Spleen (tissue), 11 donors: ENCODE measurements around the gene POLR1H. TPM values are rescaled to one million over a fixed set of nuclear protein-coding genes. Genes with fewer than 3 reads are reported as not detected.

Experiments used
- DNase-seq: peaks from one replicate; pipeline ENCODE4 v3.0.0-alpha.2; 2020
- H3K27ac ChIP-seq, 8 donors: fragments of 200-600 bp; sonication (generic) in 7 of 8; 1 replicate in 4 of 8; 2 replicates in 4 of 8; pipeline versions ENCODE4 v1.5.0 to v1.8.0; 2016 to 2021; ENCODE audit warnings: inconsistent platforms in 4 of 8, mild to moderate bottlenecking in 4 of 8, moderate library complexity in 1 of 8
- H3K27me3 ChIP-seq, 7 donors: fragments of 200-600 bp; sonication (generic) in 6 of 7; replicated peaks in 1 of 7; 1 replicate in 4 of 7; 2 replicates in 3 of 7; pipeline versions ENCODE4 v1.5.0 to v1.8.0; 2016 to 2021; ENCODE audit warnings: inconsistent platforms in 3 of 7, mild to moderate bottlenecking in 1 of 7
- H3K36me3 ChIP-seq, 6 donors: fragments of 200-600 bp; sonication (generic) in 5 of 6; 1 replicate in 4 of 6; 2 replicates in 2 of 6; pipeline versions ENCODE4 v1.5.0 to v1.8.0; 2016 to 2021; ENCODE audit warnings: inconsistent platforms in 2 of 6
- H3K4me1 ChIP-seq, 6 donors: fragments of 200-600 bp; sonication (generic) in 5 of 6; 1 replicate in 3 of 6; 2 replicates in 3 of 6; pipeline versions ENCODE4 v1.5.0 to v1.8.0; 2016 to 2021; ENCODE audit warnings: inconsistent platforms in 3 of 6
- H3K4me3 ChIP-seq, 8 donors: fragments of 200-600 bp; sonication (generic) in 7 of 8; 1 replicate in 4 of 8; 2 replicates in 4 of 8; pipeline versions ENCODE4 v1.5.0 to v1.8.0; 2016 to 2021; ENCODE audit warnings: inconsistent platforms in 4 of 8, mild to moderate bottlenecking in 4 of 8, moderate library complexity in 2 of 8
- H3K9me3 ChIP-seq, 8 donors: fragments of 200-600 bp; sonication (generic) in 7 of 8; 1 replicate in 4 of 8; 2 replicates in 4 of 8; pipeline versions ENCODE4 v1.5.0 to v1.8.0; 2016 to 2021; ENCODE audit warnings: inconsistent platforms in 4 of 8
- POLR2A ChIP-seq, 3 donors: fragments of 450-650 bp; IDR thresholded peaks; one replicate each; pipeline ENCODE4 v1.5.1; 2017; ENCODE audit warnings: antibody characterized with exemption in 3 of 3, mild to moderate bottlenecking in 1 of 3
- POLR2AphosphoS5 ChIP-seq, 3 donors: sonication (generic); formaldehyde crosslinking; IDR thresholded peaks; one replicate each; pipeline ENCODE4 v1.5.1; 2017; ENCODE audit warnings: antibody characterized with exemption in 3 of 3
- WGBS, 5 donors: extraction: QIAGEN DNeasy Blood & Tissue Kit in 3 of 5; methylation state at CpG; one replicate each; pipeline versions ENCODE4 v1.1.5 to v1.1.7; 2013 to 2018; 5-methylcytosine and 5-hydroxymethylcytosine counted together
- intact Hi-C: fragments of 100-400 bp; cut with DNase I; formaldehyde crosslinking; loops from one replicate; pipeline ENCODE4 v1.15.0; 2023; ENCODE audit warnings: low total_unique reads
- polyA plus RNA-seq, 3 donors: library from polyadenylated mRNA; stranded (reverse); fragments of 200-250 nt; gene quantifications; one replicate each; pipeline ENCODE4 v1.2.1, GENCODE V29; 2013
- total RNA-seq, 7 donors: library from RNA; depleted of rRNA in 3 of 7; stranded (reverse); fragments of >200 nt in 3 of 7; fragmentation: NEBNext Ultra II Directional in 4 of 7; extraction: Animal tissue kit (Norgen Biotek cat#: 25700) in 4 of 7; gene quantifications; one replicate each; pipeline versions ENCODE4 v1.1.0 to v1.2.1, GENCODE V29; 2016 to 2021
- TF ChIP-seq, protein P1 (sequence below), 11 experiments: fragments of 200-600 bp in 7 of 11; fragments of 450-650 bp in 4 of 11; sonication (generic) in 4 of 11; IDR thresholded peaks in 8 of 11; conservative IDR thresholded peaks in 3 of 11; 1 replicate in 7 of 11; 2 replicates in 4 of 11; pipeline versions ENCODE4 v1.4.0 to v1.8.0; 2016 to 2021; ENCODE audit warnings: antibody characterized with exemption in 11 of 11, inconsistent platforms in 4 of 11, mild to moderate bottlenecking in 1 of 11
- donor health status: healthy with polysubstance abuse.
- donor health status: DM: no; HTN: no; CAD: no; lungs with moderate emphysema.
- donor health status: DM: no; HTN: no; CAD: no.
- donor health status: Bipolar disorder and iron deficiency.
- donor health status: healthy.
- donor health status: DM: no; HTN: no; CAD: no.
- donor health status: DM: yes; HTN: yes; CAD: no.

Gene POLR1H
- total and polyA plus RNA-seq, 10 donors = 21.0 to 78.6 (median 27.2) TPM

DNA sequence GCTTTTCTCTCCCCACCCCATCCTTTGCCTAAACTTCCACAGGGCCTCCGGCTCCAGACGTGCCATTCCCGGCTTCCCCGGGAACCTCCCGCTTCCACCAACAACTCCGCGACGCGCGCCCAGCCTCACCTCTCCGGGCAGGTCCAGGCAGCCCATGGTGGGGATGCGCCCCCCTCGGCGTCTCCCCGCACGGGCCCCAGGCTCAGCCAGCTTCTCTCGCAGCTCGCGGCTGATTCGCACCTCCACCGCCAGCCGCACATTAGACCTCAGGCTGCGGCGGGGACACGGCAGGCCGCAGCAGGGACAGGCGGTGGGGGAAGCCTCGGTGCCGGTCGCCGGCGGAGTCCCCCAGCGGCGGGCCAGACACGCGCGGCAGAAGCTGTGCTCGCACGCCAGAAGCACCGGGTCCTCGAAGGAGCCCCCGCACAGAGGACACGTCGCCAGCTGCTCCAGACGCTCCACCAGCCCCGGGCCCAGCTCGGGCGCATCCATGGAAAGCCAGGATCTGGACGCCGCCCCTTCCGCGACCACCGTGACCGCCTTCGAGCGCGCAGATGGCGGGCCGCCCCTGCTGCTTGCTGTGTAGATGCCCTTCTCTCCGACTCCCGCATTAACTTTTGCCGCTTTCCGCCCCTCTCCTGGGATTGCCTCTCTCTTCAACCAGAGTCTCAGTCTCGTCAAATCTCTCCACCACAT, 14.2 kb downstream of the POLR1H start, which contains the start of gene RNF39:
TSS of gene RNF39 (minus strand) at position 676 of the 696 bp plus-strand sequence. CDS start at position 492, 184 bp downstream.
- peaks cover 15 to 37% (median 24%) of the 10 kb centered on the region in 6 donors for H3K4me1 ChIP-seq
- peaks cover 7 to 89% (median 52%) of the 10 kb centered on the region in 7 donors for H3K27me3 ChIP-seq
- TF ChIP-seq, protein P1, sequence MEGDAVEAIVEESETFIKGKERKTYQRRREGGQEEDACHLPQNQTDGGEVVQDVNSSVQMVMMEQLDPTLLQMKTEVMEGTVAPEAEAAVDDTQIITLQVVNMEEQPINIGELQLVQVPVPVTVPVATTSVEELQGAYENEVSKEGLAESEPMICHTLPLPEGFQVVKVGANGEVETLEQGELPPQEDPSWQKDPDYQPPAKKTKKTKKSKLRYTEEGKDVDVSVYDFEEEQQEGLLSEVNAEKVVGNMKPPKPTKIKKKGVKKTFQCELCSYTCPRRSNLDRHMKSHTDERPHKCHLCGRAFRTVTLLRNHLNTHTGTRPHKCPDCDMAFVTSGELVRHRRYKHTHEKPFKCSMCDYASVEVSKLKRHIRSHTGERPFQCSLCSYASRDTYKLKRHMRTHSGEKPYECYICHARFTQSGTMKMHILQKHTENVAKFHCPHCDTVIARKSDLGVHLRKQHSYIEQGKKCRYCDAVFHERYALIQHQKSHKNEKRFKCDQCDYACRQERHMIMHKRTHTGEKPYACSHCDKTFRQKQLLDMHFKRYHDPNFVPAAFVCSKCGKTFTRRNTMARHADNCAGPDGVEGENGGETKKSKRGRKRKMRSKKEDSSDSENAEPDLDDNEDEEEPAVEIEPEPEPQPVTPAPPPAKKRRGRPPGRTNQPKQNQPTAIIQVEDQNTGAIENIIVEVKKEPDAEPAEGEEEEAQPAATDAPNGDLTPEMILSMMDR (IDR thresholded peaks at IDR 0.05 in 8 of 11, conservative IDR thresholded peaks at IDR 0.05 in 3 of 11) = no peak
- peak in 1 of 3 donors; percentile 35 for TF ChIP-seq POLR2AphosphoS5 (IDR thresholded peaks at IDR 0.05)
- DNase-seq = no peak
- H3K4me3 ChIP-seq = peak within 1 kb of the TSS in 4 of 8 donors; percentile 7 to 57 (median 12)
- H3K36me3 ChIP-seq = peaks cover 0 to 12% (median 2%) of the 10 kb centered on the region in 6 donors
- no peaks in the 10 kb centered on the region for H3K9me3 ChIP-seq
- WGBS, 5 donors = 2 to 6% (median 3%) methylated on average over 38 to 64 of the region's 64 CpGs
- intact Hi-C loops = no loop called here
- no peak within 1 kb of the TSS for H3K27ac ChIP-seq

DNA sequence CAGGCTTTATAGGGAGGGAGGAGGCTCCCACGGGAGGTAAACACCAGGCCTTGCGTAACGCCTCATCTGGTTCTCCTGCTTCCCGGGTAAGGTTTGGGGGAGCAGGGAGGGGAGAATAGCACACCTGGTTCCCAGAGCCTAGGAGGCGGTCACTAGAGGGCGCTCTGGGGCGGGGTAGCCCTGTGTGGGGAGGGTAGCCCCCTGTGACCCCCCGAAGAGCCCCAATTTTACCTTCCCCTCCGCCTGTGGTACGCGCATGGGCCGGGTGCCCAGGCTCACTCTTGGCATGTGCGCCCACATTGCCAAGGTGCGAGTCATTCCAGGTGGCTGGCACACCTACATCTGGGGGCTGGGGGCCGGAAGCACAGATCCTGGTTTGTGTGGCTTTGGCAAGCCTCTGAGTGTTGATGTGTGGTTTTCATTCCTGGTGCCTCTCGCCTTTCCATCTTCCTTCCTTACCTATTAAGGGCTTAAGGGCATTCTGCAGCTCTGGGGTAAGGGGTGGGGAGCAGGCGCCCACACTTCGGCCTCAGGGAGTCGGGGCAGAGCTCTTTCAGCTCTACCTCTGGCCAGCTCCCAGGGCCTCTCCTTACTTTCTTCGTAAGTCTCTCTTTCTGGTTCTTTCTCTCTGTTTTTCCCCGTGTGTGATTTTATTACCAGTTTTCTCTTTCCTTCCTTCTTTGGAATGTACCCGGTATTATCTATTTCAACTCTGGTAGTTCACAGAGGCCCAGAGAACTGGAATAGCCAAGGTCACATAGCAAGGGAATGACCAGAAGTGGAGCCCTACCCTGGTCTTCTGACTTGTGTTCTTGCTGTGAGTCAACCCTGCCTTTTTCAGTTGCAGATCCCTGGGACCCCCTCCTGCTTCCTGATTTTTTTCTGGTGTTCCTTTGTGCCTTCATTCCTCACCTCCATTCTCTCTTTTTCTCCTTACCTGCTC, 15.0 kb downstream of the POLR1H start:
- TF ChIP-seq, protein P1 (IDR thresholded peaks at IDR 0.05 in 8 of 11, conservative IDR thresholded peaks at IDR 0.05 in 3 of 11) = peak in 2 of 11 experiments; percentile 9 to 23
- no peak for TF ChIP-seq POLR2AphosphoS5 (IDR thresholded peaks at IDR 0.05)
- intact Hi-C loops = no loop called here
- Histone ChIP-seq H3K4me3 (peak overlapping the region in 1 of 8 donors; percentile 57), H3K36me3 (peaks cover 0 to 4% (median 0%) of the 10 kb centered on the region in 6 donors), H3K4me1 (peaks cover 12 to 29% (median 19%) of the 10 kb centered on the region in 6 donors), H3K27ac (no peak overlapping the region), H3K9me3 (no peaks in the 10 kb centered on the region), H3K27me3 (peaks cover 7 to 83% (median 53%) of the 10 kb centered on the region in 7 donors)
- no peak for DNase-seq
- 32 to 44% (median 42%) methylated on average over 20 to 22 of the region's 22 CpGs for WGBS, 5 donors

DNA sequence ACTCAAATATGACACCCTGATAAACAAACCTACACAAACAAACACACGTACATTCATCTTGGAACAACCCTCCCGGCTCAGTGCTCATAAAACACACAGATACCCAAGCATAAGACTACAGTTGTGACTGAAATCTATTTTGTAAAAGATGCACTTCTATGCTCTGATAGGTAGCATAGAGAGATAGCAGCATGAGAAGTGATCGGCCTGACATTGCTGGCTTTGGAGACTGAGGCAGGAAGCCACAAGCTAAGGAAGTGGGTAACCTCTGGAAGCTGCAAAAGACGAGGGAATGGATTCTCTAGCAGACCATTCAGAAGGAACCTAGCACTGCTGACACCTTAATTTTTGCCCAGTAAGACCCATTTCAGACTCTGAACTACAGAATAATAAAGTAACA, 16.2 kb downstream of the POLR1H start:
- Histone ChIP-seq H3K36me3 (no peaks in the 10 kb centered on the region), H3K9me3 (peaks cover 0 to 2% (median 0%) of the 10 kb centered on the region in 8 donors), H3K27ac (no peak overlapping the region), H3K27me3 (peaks cover 7 to 71% (median 43%) of the 10 kb centered on the region in 7 donors), H3K4me3 (no peak overlapping the region), H3K4me1 (peaks cover 8 to 19% (median 17%) of the 10 kb centered on the region in 6 donors)
- DNase-seq = no peak
- TF ChIP-seq, protein P1 (IDR thresholded peaks at IDR 0.05 in 8 of 11, conservative IDR thresholded peaks at IDR 0.05 in 3 of 11) = no peak
- no peak for TF ChIP-seq POLR2AphosphoS5 (IDR thresholded peaks at IDR 0.05)
- TF ChIP-seq POLR2A (IDR thresholded peaks at IDR 0.05) = no peak
- WGBS, 5 donors = 32 to 44% (median 39%) methylated on average over 4 of the region's 4 CpGs
- intact Hi-C loops = no loop called here
